Thymus (tissue), 11 donors: Measurements from ENCODE around the gene ADAMTS3. TPM values are rescaled to one million over a fixed set of nuclear protein-coding genes. Genes with fewer than 3 reads are reported as not detected.

Experiments
- DNase-seq, 9 donors: peaks; one replicate each; pipeline ENCODE4 v3.0.0-alpha.2; 2013; ENCODE audit warnings: low spot score in 9 of 9, low read depth in 6 of 9, missing footprints in 1 of 9
- H3K27ac ChIP-seq, 2 donors: one replicate each; pipeline ENCODE4 v1.5.1; 2013; ENCODE audit warnings: control low read depth in 1 of 2, low read depth in 1 of 2, low read length in 1 of 2, mild to moderate bottlenecking in 1 of 2, moderate library complexity in 1 of 2
- H3K27me3 ChIP-seq, 2 donors: one replicate each; pipeline ENCODE4 v1.5.1; 2013; ENCODE audit warnings: low read length in 1 of 2; ENCODE audit not compliant: control insufficient read depth in 2 of 2, insufficient read depth in 1 of 2
- H3K36me3 ChIP-seq, 2 donors: one replicate each; pipeline ENCODE4 v1.5.1; 2013; ENCODE audit warnings: low read length in 1 of 2, mild to moderate bottlenecking in 1 of 2, moderate library complexity in 1 of 2; ENCODE audit not compliant: control insufficient read depth in 2 of 2, insufficient read depth in 2 of 2
- H3K4me1 ChIP-seq, 2 donors: one replicate each; pipeline ENCODE4 v1.5.1; 2013; ENCODE audit warnings: low read length in 2 of 2; ENCODE audit not compliant: control insufficient read depth in 2 of 2, insufficient read depth in 2 of 2
- H3K4me3 ChIP-seq, 2 donors: one replicate each; pipeline ENCODE4 v1.5.1; 2013; ENCODE audit warnings: low read length in 2 of 2, control low read depth in 1 of 2, mild to moderate bottlenecking in 1 of 2
- H3K9me3 ChIP-seq, 2 donors: one replicate each; pipeline ENCODE4 v1.5.1; 2013; ENCODE audit warnings: low read length in 1 of 2, mild to moderate bottlenecking in 1 of 2; ENCODE audit not compliant: control insufficient read depth in 2 of 2, insufficient read depth in 1 of 2
- WGBS: extraction: QIAGEN DNeasy Blood & Tissue Kit; methylation state at CpG from one replicate; pipeline ENCODE4 v1.1.7; 2013; 5-methylcytosine and 5-hydroxymethylcytosine counted together
- polyA plus RNA-seq: library from polyadenylated mRNA; stranded (reverse); fragments of 200-250 nt; gene quantifications from one replicate; pipeline ENCODE4 v1.2.3, GENCODE V29; 2013
- total RNA-seq: library from RNA; stranded (reverse); fragments of 120-200 nt; gene quantifications from one replicate; pipeline ENCODE4 v1.2.4, GENCODE V29; 2013
- donor health status: healthy.

The ADAMTS3 gene
- total and polyA plus RNA-seq, 2 donors, result 1.1 to 1.8 TPM

GRCh38 chr4:72577211-72577610 lies 8.2 kb upstream of the ADAMTS3 start:
- Histone ChIP-seq H3K27ac (no peak overlapping the region), H3K9me3 (no peaks in the 10 kb centered on the region), H3K4me1 (no peaks in the 10 kb centered on the region), H3K36me3 (no peaks in the 10 kb centered on the region), H3K27me3 (no peaks in the 10 kb centered on the region), H3K4me3 (no peak overlapping the region)
- 96% methylated on average over 6 of the region's 6 CpGs for WGBS
- no peak for DNase-seq

DNA sequence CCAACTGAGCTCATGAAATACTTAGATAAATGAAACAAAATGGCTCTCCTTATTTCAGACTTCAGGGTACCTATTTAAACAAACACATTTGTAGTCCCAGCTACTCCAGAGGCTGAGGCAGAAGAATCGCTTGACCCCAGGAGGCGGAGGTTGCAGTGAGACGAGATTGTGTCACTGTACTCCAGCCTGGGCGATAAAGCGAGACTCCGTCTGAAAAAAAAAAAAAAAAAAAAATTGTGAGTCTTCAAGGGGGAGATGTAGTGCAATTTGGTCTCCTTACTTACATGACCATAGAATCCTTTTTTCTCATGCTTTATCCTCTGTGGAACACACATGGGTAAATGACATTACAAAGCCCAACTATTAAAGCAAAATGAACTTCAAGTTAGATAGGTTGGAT lies 2.3 kb upstream of the ADAMTS3 start:
- 90% methylated on average over 6 of the region's 6 CpGs for WGBS
- no peaks in the 10 kb centered on the region for H3K9me3 ChIP-seq

GRCh38 chr4:72569719-72570235 lies 756 bp upstream of the ADAMTS3 start:
- DNase-seq, result peak in 2 of 9 donors; percentile 1 to 19
- WGBS, result 36% methylated on average over 15 of the region's 15 CpGs
- H3K9me3 ChIP-seq, result no peaks in the 10 kb centered on the region
- peak overlapping the region; percentile 54 to 72 for H3K4me3 ChIP-seq
- H3K27ac ChIP-seq, result peak overlapping the region in 1 of 2 donors; percentile 36
- peaks cover 6 to 21% of the 10 kb centered on the region in 2 donors for H3K27me3 ChIP-seq
- no peaks in the 10 kb centered on the region for H3K36me3 ChIP-seq
- peaks cover 2 to 10% of the 10 kb centered on the region in 2 donors for H3K4me1 ChIP-seq

More for the DNA sequence above, 2.3 kb upstream of the ADAMTS3 start:
- H3K4me3 ChIP-seq, result no peak overlapping the region
- no peak for DNase-seq
- H3K27me3 ChIP-seq, result peaks cover 6 to 21% of the 10 kb centered on the region in 2 donors
- H3K36me3 ChIP-seq, result no peaks in the 10 kb centered on the region
- peaks cover 2 to 10% of the 10 kb centered on the region in 2 donors for H3K4me1 ChIP-seq
- no peak overlapping the region for H3K27ac ChIP-seq

GRCh38 chr4:72567821-72568675 lies 973 bp downstream of the ADAMTS3 start:
- Histone ChIP-seq H3K36me3 (no peaks in the 10 kb centered on the region), H3K9me3 (no peaks in the 10 kb centered on the region), H3K4me3 (peak overlapping the region; percentile 54 to 72), H3K27ac (peak overlapping the region; percentile 58 to 69), H3K27me3 (peaks cover 6 to 21% of the 10 kb centered on the region in 2 donors), H3K4me1 (peaks cover 2 to 10% of the 10 kb centered on the region in 2 donors)
- DNase-seq, result peak; percentile 29 to 91 (median 70)
- 2% methylated on average over 41 of the region's 41 CpGs for WGBS

- H3K27ac ChIP-seq, result no peak overlapping the region
- 7% methylated on average over 1 of the region's 1 CpG for WGBS
- DNase-seq, result peak in 1 of 9 donors; percentile 2
- H3K27me3 ChIP-seq, result peaks cover 6 to 21% of the 10 kb centered on the region in 2 donors
- no peak overlapping the region for H3K4me3 ChIP-seq
- no peaks in the 10 kb centered on the region for H3K9me3 ChIP-seq
- peaks cover 2 to 10% of the 10 kb centered on the region in 2 donors for H3K4me1 ChIP-seq
- no peaks in the 10 kb centered on the region for H3K36me3 ChIP-seq
These were observed 2.0 kb downstream of the ADAMTS3 start for GRCh38 chr4:72567036-72567435.

DNA sequence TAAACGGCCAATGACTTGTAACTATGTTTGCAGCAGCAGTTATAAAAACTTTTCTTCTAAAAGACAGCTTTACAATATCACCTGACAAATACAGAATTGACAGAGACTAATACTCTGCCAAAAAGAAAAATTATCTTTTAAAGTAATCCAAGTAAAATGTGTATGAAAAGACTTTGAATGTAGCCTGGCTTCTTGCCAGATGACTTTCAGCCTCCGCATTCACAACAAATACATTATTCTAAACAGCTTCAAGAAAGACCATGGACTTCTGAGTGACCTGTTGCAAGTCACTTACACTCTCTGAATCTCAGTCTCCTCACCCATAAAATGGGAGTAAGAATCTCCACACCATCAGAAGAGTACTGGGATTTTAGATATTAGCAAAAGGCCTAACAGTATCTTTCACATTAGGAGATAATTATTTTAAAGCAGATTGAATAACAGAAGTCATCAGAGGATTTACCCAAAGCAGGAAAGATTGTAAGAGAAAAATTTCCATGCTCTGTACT lies 2.5 kb downstream of the ADAMTS3 start:
- no peaks in the 10 kb centered on the region for H3K36me3 ChIP-seq
- WGBS, result 90% methylated on average over 2 of the region's 2 CpGs
- no peak for DNase-seq

DNA sequence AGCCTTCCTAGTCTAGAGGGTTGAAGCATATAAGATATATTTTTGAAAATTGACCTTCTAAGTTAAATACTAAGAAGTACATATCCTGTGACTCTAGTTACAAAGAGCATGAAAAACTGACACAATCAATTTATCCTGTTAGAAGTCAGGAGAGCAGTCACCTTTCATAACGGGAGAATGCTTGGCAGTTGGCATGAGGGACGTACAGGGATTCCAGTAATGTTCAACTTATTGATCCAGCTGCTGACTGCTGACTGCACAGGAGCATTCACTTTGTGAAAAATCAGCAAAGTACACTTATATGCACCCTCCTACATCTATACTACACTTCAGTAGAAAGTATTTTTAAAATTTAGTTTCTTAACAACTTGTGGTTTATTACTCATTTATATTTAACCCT lies 4.2 kb downstream of the ADAMTS3 start:
- Histone ChIP-seq H3K36me3 (no peaks in the 10 kb centered on the region), H3K4me1 (peaks cover 2 to 9% of the 10 kb centered on the region in 2 donors), H3K9me3 (no peaks in the 10 kb centered on the region), H3K27me3 (peaks cover 6 to 19% of the 10 kb centered on the region in 2 donors), H3K4me3 (no peak overlapping the region), H3K27ac (no peak overlapping the region)
- 95% methylated on average over 2 of the region's 2 CpGs for WGBS
- DNase-seq, result no peak

More for the DNA sequence above, 2.5 kb downstream of the ADAMTS3 start:
- Histone ChIP-seq H3K4me1 (peaks cover 2 to 10% of the 10 kb centered on the region in 2 donors), H3K27me3 (peaks cover 6 to 21% of the 10 kb centered on the region in 2 donors), H3K27ac (no peak overlapping the region), H3K4me3 (no peak overlapping the region), H3K9me3 (no peaks in the 10 kb centered on the region)

DNA sequence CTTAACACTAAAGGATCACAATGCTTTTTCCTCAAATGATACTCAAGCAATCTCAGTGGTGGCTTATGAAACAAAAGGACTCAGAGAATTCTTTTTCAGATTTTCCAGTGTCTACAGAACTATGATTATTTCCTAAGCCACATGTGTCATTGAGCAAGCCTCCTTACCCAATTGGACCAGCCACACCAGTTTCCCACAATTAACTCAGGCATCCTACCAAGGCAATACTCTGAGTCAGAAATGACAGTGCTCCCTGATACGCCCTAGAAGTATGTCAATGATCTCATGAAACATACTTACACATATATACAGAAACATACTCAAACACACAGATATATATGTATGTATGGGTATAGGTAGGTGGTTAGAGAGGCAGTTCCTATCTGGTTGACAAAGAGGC lies 4.8 kb downstream of the ADAMTS3 start:
- peaks cover 4 to 13% of the 10 kb centered on the region in 2 donors for H3K27me3 ChIP-seq
- DNase-seq, result no peak
- WGBS, result 95% methylated on average over 1 of the region's 1 CpG
- H3K9me3 ChIP-seq, result no peaks in the 10 kb centered on the region
- H3K27ac ChIP-seq, result no peak overlapping the region
- no peaks in the 10 kb centered on the region for H3K36me3 ChIP-seq
- H3K4me3 ChIP-seq, result no peak overlapping the region
- peaks cover 2 to 3% of the 10 kb centered on the region in 2 donors for H3K4me1 ChIP-seq

DNA sequence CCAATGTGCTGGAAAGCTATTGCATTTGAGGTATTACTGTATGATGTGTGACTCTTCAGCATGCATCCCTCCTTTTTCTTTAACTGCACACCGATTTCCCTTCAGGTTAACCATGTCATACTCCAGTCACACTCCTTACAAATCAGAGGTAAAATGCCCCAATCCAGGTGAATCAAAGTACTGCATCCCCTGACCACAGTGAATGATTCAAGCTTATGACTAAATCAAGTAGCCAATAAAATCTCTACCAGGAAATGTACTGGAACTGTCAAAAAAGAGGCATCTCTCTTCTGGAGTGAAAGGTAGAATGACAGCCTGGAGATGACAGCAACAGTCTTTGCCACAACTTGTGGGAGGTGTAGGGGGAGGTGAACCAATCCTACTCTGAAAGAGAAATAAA lies 10.4 kb downstream of the ADAMTS3 start:
- 89% methylated on average over 1 of the region's 1 CpG for WGBS
- H3K27ac ChIP-seq, result no peak overlapping the region
- no peak for DNase-seq
- H3K4me1 ChIP-seq, result no peaks in the 10 kb centered on the region
- H3K36me3 ChIP-seq, result no peaks in the 10 kb centered on the region
- no peaks in the 10 kb centered on the region for H3K27me3 ChIP-seq
- H3K9me3 ChIP-seq, result no peaks in the 10 kb centered on the region
- no peak overlapping the region for H3K4me3 ChIP-seq
